Thyroid gland (tissue), 4 donors: ENCODE results near the gene SNX22.

Experiments
- POLR2A ChIP-seq, 2 donors: fragments of 450-650 bp; IDR thresholded peaks; one replicate each; pipeline ENCODE4 v1.6.1; 2017; ENCODE audit warnings: antibody characterized with exemption in 2 of 2, mild to moderate bottlenecking in 2 of 2, moderate library complexity in 1 of 2
- TF ChIP-seq, protein P1 (sequence below), 6 experiments: fragments of 200-600 bp in 3 of 6; fragments of 450-650 bp in 3 of 6; sonication (generic) in 3 of 6; IDR thresholded peaks; one replicate each; pipeline ENCODE4 v1.5.1; 2016 to 2019; ENCODE audit warnings: antibody characterized with exemption in 6 of 6, mild to moderate bottlenecking in 2 of 6, inconsistent platforms in 1 of 6, moderate library complexity in 1 of 6

DNA sequence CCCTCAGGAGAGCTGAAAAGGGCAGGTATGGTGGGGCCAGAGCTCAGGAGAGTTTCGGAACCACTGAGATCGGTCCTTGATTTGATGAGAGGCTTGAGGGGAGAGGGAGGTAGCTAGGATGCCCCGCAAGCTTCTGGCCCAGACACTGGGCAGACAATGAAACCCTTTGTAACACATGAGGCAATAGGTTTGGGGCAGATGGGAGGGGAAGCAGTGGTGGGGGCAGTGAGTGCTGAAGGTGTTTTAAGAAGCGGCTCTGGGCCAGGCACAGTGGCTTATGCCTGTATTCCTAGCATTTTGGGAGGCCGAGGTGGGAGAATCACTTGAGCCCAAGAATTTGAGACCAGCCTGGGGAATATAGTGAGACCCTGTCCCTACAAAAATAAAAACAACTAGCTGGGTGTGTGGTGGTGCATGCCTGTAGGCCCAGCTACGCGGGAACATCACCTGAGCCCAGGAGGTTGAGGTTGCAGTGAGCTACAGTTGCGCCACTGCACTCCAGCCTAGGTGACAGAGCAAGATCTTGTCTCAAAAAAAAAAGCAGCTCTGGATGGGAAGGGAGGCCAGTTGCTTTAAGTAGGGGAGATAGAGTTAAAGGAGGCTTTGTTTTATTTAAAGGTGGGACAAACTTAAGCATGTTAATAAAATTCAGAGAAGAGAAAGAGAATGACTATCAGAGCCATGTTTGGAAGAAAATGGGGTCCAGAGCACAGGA lies 9.6 kb upstream of the SNX22 start:
- TF ChIP-seq, protein P1, sequence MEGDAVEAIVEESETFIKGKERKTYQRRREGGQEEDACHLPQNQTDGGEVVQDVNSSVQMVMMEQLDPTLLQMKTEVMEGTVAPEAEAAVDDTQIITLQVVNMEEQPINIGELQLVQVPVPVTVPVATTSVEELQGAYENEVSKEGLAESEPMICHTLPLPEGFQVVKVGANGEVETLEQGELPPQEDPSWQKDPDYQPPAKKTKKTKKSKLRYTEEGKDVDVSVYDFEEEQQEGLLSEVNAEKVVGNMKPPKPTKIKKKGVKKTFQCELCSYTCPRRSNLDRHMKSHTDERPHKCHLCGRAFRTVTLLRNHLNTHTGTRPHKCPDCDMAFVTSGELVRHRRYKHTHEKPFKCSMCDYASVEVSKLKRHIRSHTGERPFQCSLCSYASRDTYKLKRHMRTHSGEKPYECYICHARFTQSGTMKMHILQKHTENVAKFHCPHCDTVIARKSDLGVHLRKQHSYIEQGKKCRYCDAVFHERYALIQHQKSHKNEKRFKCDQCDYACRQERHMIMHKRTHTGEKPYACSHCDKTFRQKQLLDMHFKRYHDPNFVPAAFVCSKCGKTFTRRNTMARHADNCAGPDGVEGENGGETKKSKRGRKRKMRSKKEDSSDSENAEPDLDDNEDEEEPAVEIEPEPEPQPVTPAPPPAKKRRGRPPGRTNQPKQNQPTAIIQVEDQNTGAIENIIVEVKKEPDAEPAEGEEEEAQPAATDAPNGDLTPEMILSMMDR (IDR thresholded peaks at IDR 0.05), result no peak
- TF ChIP-seq POLR2A (IDR thresholded peaks at IDR 0.05), result no peak
